ENCODE measurements around the gene WTIP. TPM values are rescaled to one million over a fixed set of nuclear protein-coding genes. Genes with fewer than 3 reads are reported as not detected.
A peak's percentile ranks its signal among the peaks of the same experiment; 100 is the strongest.

The WTIP gene
- total RNA-seq, 1 experiment from 2014 or later, result 32.5 TPM

- Histone ChIP-seq H4K8ac (replicated peaks; ENCODE audit: insufficient read length, low read depth, low read length) (no peak overlapping the region), H3K14ac (ENCODE audit: insufficient read depth, low read length) (no peak overlapping the region), H2BK20ac (ENCODE audit: low read depth, low read length, poor library complexity, severe bottlenecking) (no peak overlapping the region), H3K79me2 (ENCODE audit: insufficient read depth, low read length) (no peaks in the 10 kb centered on the region), H4K20me1 (ENCODE audit: control insufficient read depth, insufficient read depth, insufficient read length) (no peaks in the 10 kb centered on the region), H3T11ph (ENCODE audit: low read length) (no peak overlapping the region), H3K79me1 (ENCODE audit: insufficient read depth, low read depth, low read length, poor library complexity, severe bottlenecking) (no peaks in the 10 kb centered on the region), H3K23me2 (ENCODE audit: insufficient read length, low read depth, low read length, poor library complexity, severe bottlenecking) (no peaks in the 10 kb centered on the region), H3K4me2 (ENCODE audit: insufficient read depth, insufficient read length, low read length) (no peak overlapping the region), H3K27me3 (ENCODE audit: insufficient read depth, low read length) (no peaks in the 10 kb centered on the region; the same call in 1 of the 2 replicates), H2AK5ac (ENCODE audit: insufficient read length, low read length) (no peak overlapping the region), H3K4ac (ENCODE audit: low read depth, low read length) (no peak overlapping the region), H3K56ac (ENCODE audit: insufficient read length, low read depth, low read length) (no peak overlapping the region), H4K5ac (ENCODE audit: insufficient read length, low read depth, low read length) (no peak overlapping the region), H2BK5ac (ENCODE audit: insufficient read length, low read length) (no peak overlapping the region), H3K9me3 (ENCODE audit: control insufficient read depth, low read depth, low read length) (no peaks in the 10 kb centered on the region), H3K4me1 (ENCODE audit: insufficient read depth, low read length) (no peaks in the 10 kb centered on the region), H2BK120ac (ENCODE audit: low read depth, low read length, poor library complexity, severe bottlenecking) (no peak overlapping the region), H3K27ac (ENCODE audit: insufficient read length, low read depth, low read length) (no peak overlapping the region), H2BK12ac (ENCODE audit: insufficient read length, low read depth, low read length) (no peak overlapping the region), H3K18ac (ENCODE audit: insufficient read length, low read depth, low read length) (no peak overlapping the region), H3K9ac (ENCODE audit: extremely low read depth, insufficient read length, low read length) (no peak overlapping the region), H2AFZ (ENCODE audit: low read length) (no peak overlapping the region), H3K23ac (ENCODE audit: insufficient read length, low read depth, low read length) (no peak overlapping the region), H4K91ac (ENCODE audit: insufficient read length, low read depth, low read length) (no peak overlapping the region), H2BK15ac (ENCODE audit: low read depth, low read length) (no peak overlapping the region; the same call in 1 of the 2 replicates)
- Mint-ChIP-seq H3K4me1 (peaks cover 2 to 3% of the 10 kb centered on the region in 2 experiments; a peak in 3 of 4 replicates), H3K27me3 (ENCODE audit: low read depth) (no peaks in the 10 kb centered on the region; the same call in 1 of the 2 replicates), H3K27ac (peak overlapping the region in 2 of 3 experiments; percentile 22 to 71; a peak in 2 of 7 replicates), H3K4me3 (peak overlapping the region in 1 of 2 experiments; percentile 32; a peak in 1 of 5 replicates), H3K36me3 (ENCODE audit: insufficient read depth in 1 of 3, low read depth in 3 of 3) (peaks cover 23 to 67% (median 53%) of the 10 kb centered on the region in 3 experiments; a peak in 6 of 7 replicates), H3K9me3 (no peaks in the 10 kb centered on the region)
- no peak for TF ChIP-seq CTCF (conservative IDR thresholded peaks at IDR 0.05)
- WGBS (ENCODE audit: extremely low coverage, insufficient read length, low lambda C conversion rate), result no CpG with 5 or more reads among the region's 8 CpGs
- no peak for DNase-seq
Measured at GRCh38 chr19:34471906-34472700, 9.5 kb upstream of the WTIP start.

All from H9 (cell line).